Stimulated activated CD8-positive, alpha-beta memory T cell treated with anti-CD3 and anti-CD28 coated beads, Interleukin-12 subunit alpha, Interleukin-12 subunit beta, amount 100 ng/mL, for 1 hour (primary cell): ENCODE data around the gene KIF1C.
"Not testable (repeated sequence)": the region's sequence is repeated elsewhere in the genome, so short reads cannot be mapped to it uniquely, and the experiment has no call there.

Experiments used
- DNase-seq: peaks from one replicate; pipeline ENCODE4 v3.0.0-alpha.2; 2020; ENCODE audit warnings: low read depth

The KIF1C gene

DNA sequence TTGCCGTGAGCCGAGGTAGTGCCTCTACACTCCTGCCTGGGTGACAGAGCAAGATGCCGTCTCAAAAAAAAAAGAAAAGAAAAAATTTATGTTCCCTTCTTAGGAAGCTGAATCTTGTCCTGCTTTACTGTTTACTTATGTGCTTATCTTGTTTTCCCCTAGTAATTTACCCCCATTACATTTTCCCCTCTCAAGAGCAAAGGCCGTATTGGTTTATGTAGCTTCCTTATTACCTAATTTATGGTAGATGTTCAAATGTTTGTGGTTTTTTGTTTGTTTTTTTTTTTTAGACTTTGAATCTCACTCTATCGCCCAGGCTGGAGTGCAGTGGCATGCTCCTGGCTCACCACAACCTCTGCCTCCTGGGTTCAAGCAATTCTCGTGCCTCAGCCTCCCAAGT is 47.7 kb downstream of the KIF1C start:
- no peak for DNase-seq

GRCh38 chr17:5047446-5047845 is 49.7 kb downstream of the KIF1C start:
- DNase-seq = no peak

GRCh38 chr17:5049314-5049841 is 51.6 kb downstream of the KIF1C start:
- peak; percentile 29 for DNase-seq

DNA sequence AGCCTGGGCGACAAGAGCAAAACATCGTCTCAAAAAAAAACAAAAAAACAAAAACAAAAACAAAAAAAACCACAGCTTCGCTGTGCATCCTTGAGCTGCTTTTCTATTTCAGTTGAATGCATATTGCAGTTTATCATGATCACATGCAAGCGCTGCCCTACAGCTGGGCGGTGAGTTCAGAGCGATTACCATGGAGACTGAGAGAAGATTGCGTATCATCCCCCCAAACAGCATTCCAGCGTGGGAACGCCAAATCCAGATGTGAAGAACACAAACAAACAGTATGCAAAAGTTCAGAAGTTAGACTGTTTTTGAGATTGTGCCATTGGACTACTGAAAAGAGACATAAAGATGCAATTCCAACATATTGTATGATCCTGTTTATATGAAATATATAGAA is 52.5 kb downstream of the KIF1C start:
- no peak for DNase-seq

- no peak for DNase-seq
These were observed 57.8 kb downstream of the KIF1C start for GRCh38 chr17:5055543-5055942.

DNA sequence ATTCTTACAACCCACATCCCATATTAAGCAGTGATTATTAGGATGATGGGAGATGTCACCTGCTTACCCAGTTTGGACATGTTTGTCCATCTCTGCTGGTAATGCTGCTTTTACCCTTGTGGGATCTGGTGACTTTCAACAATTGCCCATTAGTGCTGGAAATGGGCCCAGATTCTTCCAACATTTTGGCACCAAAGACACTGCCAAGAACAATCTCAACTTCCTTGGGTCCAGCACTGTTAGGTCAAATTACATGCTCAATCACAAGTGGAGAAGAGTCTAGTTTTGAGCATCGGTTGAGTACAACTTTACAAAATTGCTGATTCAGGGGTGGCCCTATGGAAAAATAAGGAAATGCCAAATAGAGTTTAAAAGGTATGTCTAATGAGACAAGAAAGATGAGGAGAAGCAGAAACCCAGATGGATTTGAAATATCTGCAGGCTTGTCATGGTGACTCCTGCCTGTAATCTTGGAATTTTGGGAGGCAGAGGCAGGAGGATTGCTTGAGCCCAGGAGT is 67.5 kb downstream of the KIF1C start:
- DNase-seq = no peak

DNA sequence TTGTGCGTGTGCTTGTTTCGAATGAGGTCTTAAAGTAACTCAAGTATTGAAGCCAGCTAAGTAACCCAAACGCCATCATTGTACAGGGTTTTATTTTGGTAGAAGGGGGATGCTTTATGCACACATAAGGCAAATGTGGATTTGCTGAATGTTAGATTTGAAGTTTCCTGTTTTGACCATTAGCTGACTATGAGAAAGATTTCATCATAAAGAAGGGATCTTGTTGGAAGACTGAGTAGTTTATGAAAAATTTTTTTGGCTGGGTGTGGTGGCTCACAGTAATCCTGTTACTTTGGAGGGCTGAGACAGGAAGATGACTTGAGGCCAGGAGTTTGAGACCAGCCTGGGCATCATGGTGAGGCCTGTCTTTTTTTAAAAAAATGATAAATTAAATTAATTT is 70.5 kb downstream of the KIF1C start:
- no peak for DNase-seq

DNA sequence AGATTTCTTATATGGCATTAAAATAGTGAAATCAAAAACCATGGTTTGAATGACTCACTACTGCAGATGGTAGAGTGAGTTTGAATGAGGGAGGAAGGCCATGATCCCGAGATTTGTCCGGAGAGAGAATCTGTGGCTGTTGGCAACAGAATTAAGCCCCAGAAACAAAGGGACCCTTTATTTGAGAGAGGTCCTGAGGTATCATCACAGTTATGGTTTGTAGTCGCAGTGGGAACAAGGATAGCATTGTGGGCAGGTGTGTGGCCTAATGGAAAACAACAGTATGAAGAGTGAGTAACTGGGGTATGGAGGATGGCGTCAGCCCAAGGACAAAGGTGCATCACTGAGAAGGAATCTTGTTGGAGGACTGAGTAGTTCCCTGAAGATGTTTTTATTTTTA is 72.0 kb downstream of the KIF1C start:
- DNase-seq = no peak

- not testable (repeated sequence) for DNase-seq
These were observed 77.7 kb downstream of the KIF1C start for GRCh38 chr17:5075472-5075871.

GRCh38 chr17:5077275-5077674 is 79.5 kb downstream of the KIF1C start:
- not testable (repeated sequence) for DNase-seq

DNA sequence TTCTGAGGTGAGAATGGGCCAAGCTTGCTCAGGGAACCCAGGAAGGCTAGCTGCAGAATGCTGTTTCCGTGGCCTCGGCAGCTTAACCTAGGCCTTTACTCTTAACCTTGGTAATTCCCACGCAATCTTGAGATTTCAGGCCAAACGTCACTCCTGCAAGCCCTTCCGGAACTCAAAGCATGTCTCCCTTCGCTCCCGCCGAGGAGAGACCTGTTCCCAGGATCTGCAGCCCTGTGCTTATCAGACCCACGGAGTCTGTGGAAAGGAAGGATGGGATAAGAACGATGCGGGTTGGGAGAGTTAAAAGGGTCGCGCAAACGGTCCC is 80.0 kb downstream of the KIF1C start:
- DNase-seq = no peak
